H9 (cell line): ENCODE data around the gene PKNOX2. TPM values are rescaled to one million over a fixed set of nuclear protein-coding genes. Genes with fewer than 3 reads are reported as not detected.

Source experiments
- DNase-seq: peaks from one replicate; pipeline ENCODE4 v3.0.0-alpha.2; 2017
- H2AFZ ChIP-seq: one replicate; pipeline ENCODE4 v1.6.1; 2013; ENCODE audit warnings: mild to moderate bottlenecking, low read length, control low read depth, moderate library complexity
- H2AK5ac ChIP-seq: 2 replicates; pipeline ENCODE4 v1.6.1; 2013; ENCODE audit warnings: low read length, control low read depth, mixed read lengths; ENCODE audit not compliant: insufficient read length
- H2BK120ac ChIP-seq: one replicate; pipeline ENCODE4 v1.6.1; 2013; ENCODE audit warnings: low read depth, mild to moderate bottlenecking, low read length, control low read depth, inconsistent platforms; ENCODE audit not compliant: poor library complexity, severe bottlenecking
- H2BK12ac ChIP-seq: 2 replicates; pipeline ENCODE4 v1.6.1; 2013; ENCODE audit warnings: low read length, control low read depth, mixed read lengths, low read depth; ENCODE audit not compliant: insufficient read length
- H2BK15ac ChIP-seq: 2 replicates; pipeline ENCODE4 v1.6.1; 2013; ENCODE audit warnings: low read depth, low read length, control low read depth
- H2BK20ac ChIP-seq: one replicate; pipeline ENCODE4 v1.6.1; 2013; ENCODE audit warnings: low read depth, mild to moderate bottlenecking, low read length, control low read depth, inconsistent platforms; ENCODE audit not compliant: poor library complexity, severe bottlenecking
- H2BK5ac ChIP-seq: 2 replicates; pipeline ENCODE4 v1.6.1; 2013; ENCODE audit warnings: low read length, control low read depth, mixed read lengths; ENCODE audit not compliant: insufficient read length
- H3K14ac ChIP-seq: 2 replicates; pipeline ENCODE4 v1.6.1; 2013; ENCODE audit warnings: low read length, control low read depth; ENCODE audit not compliant: insufficient read depth
- H3K18ac ChIP-seq: 2 replicates; pipeline ENCODE4 v1.6.1; 2013; ENCODE audit warnings: low read depth, mild to moderate bottlenecking, mixed read lengths, low read length, control low read depth; ENCODE audit not compliant: insufficient read length
- H3K23ac ChIP-seq: 2 replicates; pipeline ENCODE4 v1.6.1; 2013; ENCODE audit warnings: low read length, control low read depth, mixed read lengths, low read depth; ENCODE audit not compliant: insufficient read length
- H3K23me2 ChIP-seq: 2 replicates; pipeline ENCODE4 v1.6.1; 2013; ENCODE audit warnings: low read depth, mild to moderate bottlenecking, mixed read lengths, low read length, control low read depth; ENCODE audit not compliant: insufficient read length, poor library complexity, severe bottlenecking
- H3K27ac ChIP-seq: 2 replicates; pipeline ENCODE4 v1.5.1; 2013; ENCODE audit warnings: low read length, control low read depth, mixed read lengths, low read depth; ENCODE audit not compliant: insufficient read length
- H3K27me3 ChIP-seq: 2 replicates; pipeline ENCODE4 v1.6.1; 2013; ENCODE audit warnings: low read length, control low read depth, inconsistent platforms; ENCODE audit not compliant: insufficient read depth
- H3K4ac ChIP-seq: 2 replicates; pipeline ENCODE4 v1.6.1; 2013; ENCODE audit warnings: low read depth, mild to moderate bottlenecking, control low read depth, inconsistent platforms, low read length, moderate library complexity
- H3K4me1 ChIP-seq: 2 replicates; pipeline ENCODE4 v1.6.1; 2013; ENCODE audit warnings: low read length, control low read depth, inconsistent platforms; ENCODE audit not compliant: insufficient read depth
- H3K4me2 ChIP-seq: 2 replicates; pipeline ENCODE4 v1.6.1; 2013; ENCODE audit warnings: low read length, control low read depth, mixed read lengths; ENCODE audit not compliant: insufficient read length, insufficient read depth
- H3K56ac ChIP-seq: 2 replicates; pipeline ENCODE4 v1.6.1; 2013; ENCODE audit warnings: low read depth, mild to moderate bottlenecking, mixed read lengths, low read length, control low read depth; ENCODE audit not compliant: insufficient read length
- H3K79me1 ChIP-seq: 2 replicates; pipeline ENCODE4 v1.6.1; 2013; ENCODE audit warnings: low read depth, mild to moderate bottlenecking, moderate library complexity, low read length, control low read depth, inconsistent platforms; ENCODE audit not compliant: insufficient read depth, poor library complexity, severe bottlenecking
- H3K79me2 ChIP-seq: 2 replicates; pipeline ENCODE4 v1.6.1; 2013; ENCODE audit warnings: low read length, control low read depth, inconsistent platforms; ENCODE audit not compliant: insufficient read depth
- H3K9ac ChIP-seq: 2 replicates; pipeline ENCODE4 v1.6.1; 2013; ENCODE audit warnings: low read length, control low read depth, mixed read lengths; ENCODE audit not compliant: insufficient read length; ENCODE audit errors: extremely low read depth
- H3K9me3 ChIP-seq: one replicate; pipeline ENCODE4 v1.6.1; 2013; ENCODE audit warnings: low read depth, low read length, inconsistent platforms; ENCODE audit not compliant: control insufficient read depth
- H3T11ph ChIP-seq: one replicate; pipeline ENCODE4 v1.6.1; 2013; ENCODE audit warnings: mild to moderate bottlenecking, low read length, control low read depth, inconsistent platforms
- H4K20me1 ChIP-seq: one replicate; pipeline ENCODE4 v1.6.1; 2013; ENCODE audit not compliant: control insufficient read depth, insufficient read length, insufficient read depth
- H4K5ac ChIP-seq: 2 replicates; pipeline ENCODE4 v1.6.1; 2013; ENCODE audit warnings: low read depth, mild to moderate bottlenecking, mixed read lengths, low read length, control low read depth; ENCODE audit not compliant: insufficient read length
- H4K8ac ChIP-seq: replicated peaks from 2 replicates; pipeline ENCODE4 v1.6.1; 2013; ENCODE audit warnings: low read length, control low read depth, mixed read lengths, low read depth; ENCODE audit not compliant: insufficient read length
- H4K91ac ChIP-seq: 2 replicates; pipeline ENCODE4 v1.6.1; 2013; ENCODE audit warnings: low read depth, mild to moderate bottlenecking, moderate library complexity, mixed read lengths, low read length, control low read depth; ENCODE audit not compliant: insufficient read length
- H3K27ac Mint-ChIP-seq, 3 experiments: 2 replicates in 2 of 3; 3 replicates in 1 of 3; pipeline ENCODE4 v1.8.0; 2020 to 2021; ENCODE audit warnings: mixed read lengths in 3 of 3, mild to moderate bottlenecking in 1 of 3, moderate library complexity in 1 of 3
- H3K27me3 Mint-ChIP-seq: 2 replicates; pipeline ENCODE4 v1.8.0; 2021; ENCODE audit warnings: low read depth, mild to moderate bottlenecking, moderate library complexity, mixed read lengths
- H3K36me3 Mint-ChIP-seq, 3 experiments: 2 replicates in 2 of 3; 3 replicates in 1 of 3; pipeline ENCODE4 v1.8.0; 2020 to 2021; ENCODE audit warnings: low read depth in 3 of 3, mixed read lengths in 3 of 3; ENCODE audit not compliant: insufficient read depth in 1 of 3
- H3K4me1 Mint-ChIP-seq, 2 experiments: 2 replicates each; pipeline ENCODE4 v1.8.0; 2020; ENCODE audit warnings: mixed read lengths in 2 of 2
- H3K4me3 Mint-ChIP-seq, 2 experiments: 2 replicates in 1 of 2; 3 replicates in 1 of 2; pipeline ENCODE4 v1.8.0; 2020 to 2021; ENCODE audit warnings: mild to moderate bottlenecking in 2 of 2, mixed read lengths in 2 of 2, moderate library complexity in 1 of 2
- H3K9me3 Mint-ChIP-seq, 2 experiments: 2 replicates in 1 of 2; 3 replicates in 1 of 2; pipeline ENCODE4 v1.8.0; 2020; ENCODE audit warnings: mild to moderate bottlenecking in 2 of 2, mixed read lengths in 2 of 2, moderate library complexity in 1 of 2
- CTCF ChIP-seq: fragments of 200-600 bp; sonication (generic); conservative IDR thresholded peaks from 3 replicates; pipeline ENCODE4 v1.8.0; 2021; ENCODE audit warnings: antibody characterized with exemption, mild to moderate bottlenecking
- WGBS: extraction: QIAGEN DNeasy Blood & Tissue Kit; methylation state at CpG from one replicate; pipeline ENCODE4 v1.1.7; 2013; ENCODE audit warnings: missing lambda C conversion rate, low lambda C conversion rate, mixed read lengths; ENCODE audit not compliant: insufficient read length; ENCODE audit errors: extremely low coverage; 5-methylcytosine and 5-hydroxymethylcytosine counted together
- total RNA-seq: library from RNA; stranded (reverse); gene quantifications from 2 replicates; pipeline ENCODE4 v1.2.1, GENCODE V29; 2021

PKNOX2 gene
- total RNA-seq, 1 experiment from 2014 or later: 1.3 TPM

- TF ChIP-seq CTCF: no peak
- Histone ChIP-seq H3K4ac (no peak overlapping the region), H2BK5ac (no peak overlapping the region), H3K23ac (no peak overlapping the region), H3K79me2 (no peaks in the 10 kb centered on the region), H4K8ac (no peak overlapping the region), H3K14ac (no peak overlapping the region), H3K79me1 (no peaks in the 10 kb centered on the region), H3K23me2 (no peaks in the 10 kb centered on the region), H2AFZ (no peak overlapping the region), H3K27me3 (no peaks in the 10 kb centered on the region; the same call in 1 of the 2 replicates), H3T11ph (no peak overlapping the region), H2BK12ac (no peak overlapping the region), H3K18ac (no peak overlapping the region), H3K27ac (no peak overlapping the region), H3K4me2 (no peak overlapping the region), H4K5ac (no peak overlapping the region), H2BK120ac (no peak overlapping the region), H4K20me1 (no peaks in the 10 kb centered on the region), H3K9me3 (no peaks in the 10 kb centered on the region), H4K91ac (no peak overlapping the region), H2AK5ac (no peak overlapping the region), H2BK20ac (no peak overlapping the region), H3K4me1 (no peaks in the 10 kb centered on the region), H3K56ac (no peak overlapping the region), H2BK15ac (no peak overlapping the region), H3K9ac (no peak overlapping the region)
- Mint-ChIP-seq H3K4me3 (no peak overlapping the region), H3K9me3 (no peaks in the 10 kb centered on the region), H3K4me1 (peaks cover 12 to 20% of the 10 kb centered on the region in 2 experiments), H3K36me3 (no peaks in the 10 kb centered on the region), H3K27me3 (peaks cover 1% of the 10 kb centered on the region), H3K27ac (no peak overlapping the region)
- no peak for DNase-seq
- no CpG with 5 or more reads among the region's 11 CpGs for WGBS
Measured at GRCh38 chr11:125274309-125274708, 109.8 kb downstream of the PKNOX2 start.
